Hematopoietic multipotent progenitor cell treated with erythropoietin and hydrocortisone succinate and interleukin-3 and kit ligand, for 15 days (in vitro differentiated cells): ENCODE measurements around the gene BICC1.

Experiments used
- DNase-seq: peaks from one replicate; pipeline ENCODE4 v3.0.0-alpha.2; 2015; ENCODE audit warnings: low spot score

BICC1 gene

GRCh38 chr10:58782876-58783851, 270.5 kb downstream of the BICC1 start:
- DNase-seq: no peak

GRCh38 chr10:58784361-58784760, 271.7 kb downstream of the BICC1 start:
- DNase-seq: no peak

GRCh38 chr10:58785354-58785753, 272.7 kb downstream of the BICC1 start:
- no peak for DNase-seq

GRCh38 chr10:58791137-58791536, 278.5 kb downstream of the BICC1 start:
- DNase-seq: no peak

- DNase-seq: no peak
Observed at GRCh38 chr10:58795560-58795959, 282.9 kb downstream of the BICC1 start.

GRCh38 chr10:58796242-58796641, 283.6 kb downstream of the BICC1 start:
- DNase-seq: no peak

GRCh38 chr10:58796824-58797223, 284.2 kb downstream of the BICC1 start:
- DNase-seq: no peak

- DNase-seq: no peak
Observed at GRCh38 chr10:58797356-58797755, 284.7 kb downstream of the BICC1 start.

- no peak for DNase-seq
Observed at GRCh38 chr10:58802047-58802446, 289.4 kb downstream of the BICC1 start.

GRCh38 chr10:58806323-58806722, 293.7 kb downstream of the BICC1 start:
- DNase-seq: no peak

- DNase-seq: no peak
Observed at GRCh38 chr10:58806970-58807628, 294.4 kb downstream of the BICC1 start.

- DNase-seq: no peak
Observed at GRCh38 chr10:58807629-58808022, 295.0 kb downstream of the BICC1 start.

- DNase-seq: no peak
Observed at GRCh38 chr10:58810751-58811150, 298.1 kb downstream of the BICC1 start.

GRCh38 chr10:58813573-58813972, 300.9 kb downstream of the BICC1 start:
- DNase-seq: no peak

- no peak for DNase-seq
Observed at GRCh38 chr10:58817201-58817846, 304.7 kb downstream of the BICC1 start.

- DNase-seq: no peak
Observed at GRCh38 chr10:58818900-58819299, 306.2 kb downstream of the BICC1 start.

- DNase-seq: no peak
Observed at GRCh38 chr10:58820386-58820785, 307.7 kb downstream of the BICC1 start.

- no peak for DNase-seq
Observed at GRCh38 chr10:58820861-58821751, 308.4 kb downstream of the BICC1 start.

GRCh38 chr10:58821752-58822056, 309.0 kb downstream of the BICC1 start:
- DNase-seq: no peak

GRCh38 chr10:58823983-58824382, 311.3 kb downstream of the BICC1 start:
- DNase-seq: no peak

GRCh38 chr10:58824396-58824795, 311.7 kb downstream of the BICC1 start:
- no peak for DNase-seq

- no peak for DNase-seq
Observed at GRCh38 chr10:58826694-58827093, 314.0 kb downstream of the BICC1 start.
